Ectodermal cell (in vitro differentiated cells): ENCODE data around the gene MLEC.

ENCODE experiments used
- H3K27ac ChIP-seq: 2 replicates; pipeline ENCODE4 v1.7.0; 2013; ENCODE audit warnings: mild to moderate bottlenecking, low read depth, low read length; ENCODE audit not compliant: insufficient read depth, poor library complexity, severe bottlenecking
- H3K27me3 ChIP-seq: 2 replicates; pipeline ENCODE4 v1.7.0; 2013; ENCODE audit warnings: mild to moderate bottlenecking, low read length; ENCODE audit not compliant: insufficient read depth, control insufficient read depth, poor library complexity, severe bottlenecking
- H3K36me3 ChIP-seq: one replicate; pipeline ENCODE4 v1.7.0; 2013; ENCODE audit warnings: low read length; ENCODE audit not compliant: control insufficient read depth, insufficient read depth
- H3K4me1 ChIP-seq: one replicate; pipeline ENCODE4 v1.7.0; 2013; ENCODE audit warnings: low read length; ENCODE audit not compliant: control insufficient read depth, insufficient read depth
- H3K4me3 ChIP-seq: 2 replicates; pipeline ENCODE4 v1.7.0; 2013; ENCODE audit warnings: low read depth, low read length, control low read depth; ENCODE audit not compliant: insufficient read depth
- H3K9me3 ChIP-seq: 2 replicates; pipeline ENCODE4 v1.7.0; 2013; ENCODE audit warnings: mild to moderate bottlenecking, low read length, moderate library complexity; ENCODE audit not compliant: control insufficient read depth
- WGBS, 2 experiments: methylation state at CpG; one replicate each; pipeline ENCODE4 v1.1.7; 2013; ENCODE audit warnings: missing lambda C conversion rate in 2 of 2; 5-methylcytosine and 5-hydroxymethylcytosine counted together

MLEC gene

DNA sequence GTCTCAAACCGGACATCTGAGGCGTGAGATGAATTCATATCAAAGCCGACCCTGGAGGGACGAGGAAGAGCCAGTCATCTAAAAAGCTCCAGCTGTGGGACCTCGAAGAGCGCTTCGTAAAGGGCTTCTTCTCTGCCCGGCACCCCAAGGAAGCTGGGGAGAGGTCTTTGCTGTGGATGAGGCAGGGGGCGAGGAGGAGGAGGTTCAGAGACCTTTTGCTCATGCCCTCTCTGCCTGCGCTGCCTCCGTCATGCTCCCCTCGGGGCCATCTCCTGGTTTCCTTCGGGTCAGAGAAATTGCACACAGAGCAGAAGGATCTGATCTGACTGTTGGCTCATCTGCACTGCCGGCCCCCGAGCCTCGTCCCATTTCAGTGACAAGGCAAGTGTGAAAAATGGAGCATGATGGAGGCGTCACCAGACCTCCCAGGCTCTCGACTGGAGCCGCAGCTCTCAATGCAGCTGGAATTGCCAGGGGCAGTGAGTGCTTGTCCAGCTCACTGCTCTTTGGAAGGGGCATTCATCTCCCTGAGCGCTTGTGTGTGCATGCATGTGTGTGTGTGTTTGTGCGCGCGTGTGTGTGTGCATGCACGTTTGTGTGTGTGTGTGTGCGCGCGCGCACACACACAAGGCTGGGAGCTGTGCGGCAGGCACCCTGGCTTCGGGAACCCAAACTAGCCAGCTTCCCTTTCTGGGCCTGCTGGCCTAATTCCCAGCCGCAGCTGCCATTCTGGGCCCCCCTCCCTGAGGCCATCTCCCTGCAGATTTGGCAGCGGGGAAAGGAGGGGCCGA, 37.3 kb upstream of the MLEC start:
- Histone ChIP-seq H3K9me3 (no peaks in the 10 kb centered on the region), H3K27ac (peak overlapping the region; percentile 33), H3K4me3 (peak overlapping the region; percentile 39), H3K36me3 (no peaks in the 10 kb centered on the region), H3K27me3 (peaks cover 11% of the 10 kb centered on the region), H3K4me1 (peaks cover 20% of the 10 kb centered on the region)
- 56 to 59% methylated on average over 33 of the region's 33 CpGs for WGBS, 2 experiments

DNA sequence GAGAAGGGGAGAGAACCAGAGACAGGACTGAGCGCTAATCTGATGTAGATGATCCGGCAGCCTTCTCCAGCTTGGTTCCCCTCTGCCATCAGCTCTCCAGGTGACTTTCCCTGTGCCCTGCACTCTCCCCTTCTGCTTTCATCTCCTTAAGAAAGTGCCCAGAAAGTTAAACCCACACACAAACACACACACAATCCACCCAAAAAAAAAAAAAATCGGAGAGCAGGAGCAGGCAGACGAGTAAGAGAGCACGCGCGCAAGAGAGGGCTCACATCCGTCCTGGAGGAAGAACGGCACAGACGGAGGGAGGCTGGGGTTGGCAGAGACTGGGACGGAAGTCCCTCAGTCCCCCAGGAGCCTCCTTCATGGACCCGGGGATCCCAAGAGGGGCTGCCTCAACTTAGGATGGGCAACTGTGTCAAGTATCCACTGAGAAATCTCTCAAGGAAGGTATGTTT, 36.7 kb upstream of the MLEC start:
- Histone ChIP-seq H3K4me3 (no peak overlapping the region), H3K36me3 (no peaks in the 10 kb centered on the region), H3K9me3 (no peaks in the 10 kb centered on the region), H3K27me3 (peaks cover 5% of the 10 kb centered on the region), H3K4me1 (peaks cover 20% of the 10 kb centered on the region), H3K27ac (no peak overlapping the region)
- WGBS, 2 experiments = 83 to 87% methylated on average over 12 of the region's 12 CpGs

DNA sequence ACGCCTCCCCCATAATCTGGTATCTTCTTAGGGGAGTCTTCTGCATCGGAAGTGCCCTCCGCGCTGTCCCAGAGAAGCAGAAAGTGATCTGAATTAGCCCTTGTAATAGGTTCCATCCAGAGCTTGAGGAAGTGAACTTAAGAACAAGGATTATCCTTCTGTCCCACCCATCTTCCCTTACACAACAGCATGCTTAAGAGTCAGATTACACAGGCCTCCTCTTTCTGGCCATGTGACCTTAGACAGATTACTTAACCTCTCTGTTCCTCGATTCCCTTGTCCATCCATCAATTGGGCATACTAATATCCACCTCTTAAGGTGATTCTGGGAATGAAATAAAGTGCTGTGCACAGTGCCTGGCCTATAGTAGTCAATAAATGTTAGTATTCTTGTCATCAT, 35.1 kb upstream of the MLEC start:
- no peaks in the 10 kb centered on the region for H3K36me3 ChIP-seq
- H3K4me3 ChIP-seq = no peak overlapping the region
- 88 to 92% methylated on average over 5 of the region's 5 CpGs for WGBS, 2 experiments
- H3K27ac ChIP-seq = no peak overlapping the region
- H3K27me3 ChIP-seq = peaks cover 4% of the 10 kb centered on the region
- peaks cover 20% of the 10 kb centered on the region for H3K4me1 ChIP-seq
- no peaks in the 10 kb centered on the region for H3K9me3 ChIP-seq

DNA sequence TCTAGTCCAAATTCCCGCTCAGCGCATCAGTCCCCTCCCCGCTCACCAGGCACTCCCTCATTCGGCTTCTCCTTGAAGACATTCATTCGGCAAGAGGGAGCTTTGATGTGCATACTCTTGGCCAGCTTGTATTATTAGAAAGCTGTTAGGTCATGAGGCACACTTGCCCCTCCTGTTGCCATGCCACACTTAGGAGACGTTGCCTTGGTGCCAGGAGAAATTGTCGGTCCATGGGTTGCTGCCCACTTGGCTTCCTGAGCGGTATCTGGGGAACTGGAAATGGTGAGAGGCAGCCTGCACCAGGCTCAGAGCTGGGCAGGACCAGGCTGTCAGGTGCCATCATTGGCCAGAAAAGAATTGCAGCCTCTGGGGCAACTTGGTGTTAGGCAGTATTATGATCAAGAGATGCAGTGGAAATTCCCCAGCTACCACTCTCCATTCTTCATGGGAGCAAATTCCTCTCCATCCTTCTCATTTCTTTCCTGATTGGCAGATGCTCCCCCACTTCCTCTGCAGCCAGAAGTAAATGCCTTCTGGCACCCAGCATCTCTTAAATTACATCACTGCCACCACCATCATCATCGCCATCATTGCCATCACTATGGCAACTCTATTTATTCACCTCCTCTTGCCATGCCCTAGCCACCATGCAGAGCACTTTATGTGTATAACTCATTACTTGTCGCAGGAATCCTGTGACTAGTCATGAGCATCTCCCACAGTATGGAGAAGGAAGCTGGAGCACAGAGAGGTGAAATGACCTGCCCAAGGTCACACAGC, 34.1 kb upstream of the MLEC start:
- Histone ChIP-seq H3K27ac (no peak overlapping the region), H3K36me3 (no peaks in the 10 kb centered on the region), H3K4me3 (no peak overlapping the region), H3K9me3 (no peaks in the 10 kb centered on the region), H3K27me3 (peaks cover 4% of the 10 kb centered on the region), H3K4me1 (peaks cover 20% of the 10 kb centered on the region)
- WGBS, 2 experiments = 83 to 88% methylated on average over 10 of the region's 10 CpGs

DNA sequence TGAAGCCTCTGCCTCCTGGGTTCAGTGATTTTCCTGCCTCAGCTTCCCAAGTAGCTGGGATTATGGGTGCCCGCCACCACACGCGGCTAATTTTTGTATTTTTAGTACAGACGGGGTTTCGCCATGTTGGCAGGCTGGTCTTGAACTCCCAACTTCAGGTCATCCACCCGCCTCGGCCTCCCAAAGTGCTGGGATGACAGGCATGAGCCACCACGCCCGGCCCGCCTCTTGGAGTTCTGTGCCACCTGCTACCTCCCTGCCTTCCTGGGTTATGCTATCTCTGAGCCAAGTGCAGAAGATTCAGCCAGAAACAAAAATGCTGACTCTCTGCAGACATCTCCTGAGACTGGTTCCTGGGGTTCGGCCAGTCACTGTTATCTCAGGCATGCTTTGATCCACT, 33.3 kb upstream of the MLEC start:
- 93 to 95% methylated on average over 11 of the region's 11 CpGs for WGBS, 2 experiments
- Histone ChIP-seq H3K27ac (no peak overlapping the region), H3K9me3 (no peaks in the 10 kb centered on the region), H3K27me3 (peaks cover 4% of the 10 kb centered on the region), H3K4me3 (no peak overlapping the region), H3K36me3 (no peaks in the 10 kb centered on the region), H3K4me1 (peaks cover 20% of the 10 kb centered on the region)

DNA sequence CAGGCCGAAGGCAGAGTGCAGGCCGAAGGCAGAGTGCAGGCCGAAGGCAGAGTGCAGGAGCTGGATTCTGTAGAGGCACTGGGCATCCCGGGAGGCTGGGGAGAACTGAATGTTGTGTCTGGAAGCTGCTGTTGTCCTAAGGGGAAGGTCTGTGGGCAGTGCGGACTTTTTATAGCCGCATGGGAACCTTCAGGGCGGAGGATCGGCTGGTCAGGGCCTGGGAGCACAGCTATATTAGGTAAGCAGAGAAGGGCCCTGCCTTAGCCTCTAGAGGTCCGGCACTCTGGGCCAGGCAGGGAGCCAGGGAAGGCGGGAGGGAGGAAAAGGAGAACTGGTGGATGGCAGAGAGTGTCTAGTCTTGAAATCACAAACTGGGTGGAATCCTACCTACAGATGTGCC, 32.3 kb upstream of the MLEC start:
- Histone ChIP-seq H3K27ac (no peak overlapping the region), H3K4me3 (no peak overlapping the region), H3K36me3 (no peaks in the 10 kb centered on the region), H3K9me3 (no peaks in the 10 kb centered on the region), H3K27me3 (peaks cover 4% of the 10 kb centered on the region), H3K4me1 (peaks cover 20% of the 10 kb centered on the region)
- WGBS, 2 experiments = 90 to 92% methylated on average over 10 of the region's 10 CpGs

DNA sequence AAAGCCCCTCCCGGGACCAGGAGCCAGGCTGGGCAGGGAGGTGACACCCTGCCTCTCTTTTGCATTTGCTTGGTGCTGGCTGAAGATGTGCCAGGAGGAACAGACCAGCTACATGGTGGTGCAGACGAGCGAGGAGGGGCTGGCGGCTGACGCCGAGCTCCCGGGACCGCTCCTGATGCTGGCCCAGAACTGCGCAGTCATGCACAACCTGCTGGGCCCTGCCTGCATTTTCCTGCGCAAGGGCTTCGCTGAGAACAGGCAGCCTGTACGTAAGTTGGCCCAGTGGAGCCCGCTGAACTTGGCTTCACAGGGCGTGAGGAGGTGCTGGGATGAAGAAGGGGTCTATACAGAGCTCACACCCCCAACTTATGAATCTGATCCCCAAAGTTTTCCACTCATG, 30.9 kb upstream of the MLEC start:
- no peaks in the 10 kb centered on the region for H3K9me3 ChIP-seq
- H3K4me3 ChIP-seq = no peak overlapping the region
- H3K4me1 ChIP-seq = peaks cover 14% of the 10 kb centered on the region
- no peaks in the 10 kb centered on the region for H3K36me3 ChIP-seq
- 95 to 96% methylated on average over 14 of the region's 14 CpGs for WGBS, 2 experiments
- no peaks in the 10 kb centered on the region for H3K27me3 ChIP-seq
- H3K27ac ChIP-seq = no peak overlapping the region

DNA sequence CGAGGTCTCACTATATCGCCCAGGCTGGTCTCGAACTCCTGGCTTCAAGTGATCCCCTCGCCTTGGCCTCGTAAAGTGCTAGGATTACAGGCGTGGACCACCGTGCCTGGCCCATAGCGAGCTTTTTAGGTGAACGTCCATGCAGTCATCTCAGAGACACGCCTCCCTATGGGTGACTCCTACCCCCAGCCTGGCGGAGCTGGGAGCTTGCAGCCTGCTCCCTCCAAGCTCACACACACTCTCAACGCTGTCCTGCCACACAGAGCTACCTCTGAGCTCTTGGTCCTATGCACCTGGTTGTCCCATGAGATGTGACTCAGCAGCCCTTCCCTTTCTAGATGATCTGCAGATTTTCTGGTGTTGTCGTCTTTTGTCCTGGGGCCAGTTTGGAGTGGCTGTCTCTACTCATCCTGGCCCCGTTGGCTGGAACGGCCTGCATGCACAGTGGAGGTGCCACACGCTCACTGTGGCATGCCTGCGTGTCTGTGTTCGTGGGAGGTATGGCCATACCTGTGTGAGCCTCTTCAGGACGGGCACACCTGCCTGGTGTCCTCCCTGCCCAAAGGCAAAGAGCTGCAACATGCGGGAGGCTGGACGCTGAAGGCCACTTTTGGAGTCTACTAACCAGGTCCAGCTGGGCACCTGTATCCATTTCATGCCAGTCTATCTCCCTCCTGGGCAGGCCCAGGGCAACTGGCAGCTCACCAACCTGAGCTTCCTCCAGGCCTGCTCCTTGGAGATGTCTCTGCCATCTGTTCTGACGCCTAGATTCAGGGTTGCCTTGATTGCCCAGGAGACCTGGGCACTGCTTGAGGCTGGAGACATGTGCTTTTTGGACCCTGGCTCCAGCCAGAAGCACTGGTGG, 28.4 kb upstream of the MLEC start:
- Histone ChIP-seq H3K27me3 (no peaks in the 10 kb centered on the region), H3K36me3 (no peaks in the 10 kb centered on the region), H3K4me1 (no peaks in the 10 kb centered on the region), H3K27ac (no peak overlapping the region), H3K9me3 (no peaks in the 10 kb centered on the region), H3K4me3 (no peak overlapping the region)
- 92 to 94% methylated on average over 22 of the region's 22 CpGs for WGBS, 2 experiments

DNA sequence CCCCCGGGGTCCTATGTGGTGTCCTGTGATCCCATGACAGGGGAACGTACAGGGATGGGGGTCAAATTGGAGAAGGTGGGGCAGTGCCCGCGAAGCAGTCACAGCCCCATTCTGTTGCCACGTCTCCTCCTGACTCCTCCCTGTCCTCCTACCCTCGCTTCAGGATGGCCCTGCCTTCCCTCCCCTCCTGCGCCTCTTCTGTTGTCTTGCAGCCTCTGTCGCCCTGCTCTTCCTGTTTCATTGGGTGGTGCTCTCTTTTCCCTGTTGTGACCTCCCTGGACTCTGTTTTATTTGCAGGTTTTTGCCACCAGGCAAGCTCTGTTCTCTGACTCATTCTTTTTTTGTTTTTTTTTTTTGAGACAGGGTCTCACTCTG, 27.8 kb upstream of the MLEC start:
- H3K27ac ChIP-seq = no peak overlapping the region
- no peaks in the 10 kb centered on the region for H3K4me1 ChIP-seq
- H3K36me3 ChIP-seq = no peaks in the 10 kb centered on the region
- H3K9me3 ChIP-seq = no peaks in the 10 kb centered on the region
- H3K4me3 ChIP-seq = no peak overlapping the region
- 83 to 86% methylated on average over 8 of the region's 8 CpGs for WGBS, 2 experiments
- H3K27me3 ChIP-seq = no peaks in the 10 kb centered on the region

DNA sequence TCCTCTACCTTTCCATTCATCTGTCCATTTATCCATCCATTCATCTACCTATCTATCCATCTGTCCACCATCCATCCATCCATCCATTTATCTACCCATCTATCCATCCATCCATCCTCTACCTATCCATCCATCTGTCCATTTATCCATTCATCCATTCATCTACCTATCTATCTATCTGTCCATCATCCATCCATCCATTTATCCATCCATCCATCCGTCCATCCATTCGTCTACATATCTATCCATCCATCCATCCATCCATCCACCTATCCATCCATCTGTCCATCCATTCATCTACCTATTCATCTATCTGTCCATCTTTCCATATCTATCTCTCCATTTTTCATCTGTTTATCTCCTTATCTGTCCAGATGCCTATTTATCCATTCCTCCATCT, 25.5 kb upstream of the MLEC start:
- Histone ChIP-seq H3K9me3 (no peaks in the 10 kb centered on the region), H3K27ac (no peak overlapping the region), H3K4me3 (no peak overlapping the region), H3K4me1 (no peaks in the 10 kb centered on the region), H3K36me3 (no peaks in the 10 kb centered on the region), H3K27me3 (no peaks in the 10 kb centered on the region)
- 41 to 44% methylated on average over 2 of the region's 2 CpGs for WGBS, 2 experiments
